IPS-15b (cell line): ENCODE data around the gene CAP1.

Source experiments
- H3K27me3 ChIP-seq: one replicate; pipeline ENCODE4 v1.6.1; 2013; ENCODE audit warnings: low read length; ENCODE audit not compliant: control insufficient read depth, insufficient read depth
- H3K36me3 ChIP-seq: one replicate; pipeline ENCODE4 v1.6.1; 2013; ENCODE audit warnings: low read length; ENCODE audit not compliant: control insufficient read depth, insufficient read depth
- H3K4me1 ChIP-seq: one replicate; pipeline ENCODE4 v1.6.1; 2013; ENCODE audit warnings: mild to moderate bottlenecking, low read length; ENCODE audit not compliant: control insufficient read depth, insufficient read depth
- H3K4me3 ChIP-seq: one replicate; pipeline ENCODE4 v1.5.1; 2013; ENCODE audit warnings: low read depth, low read length
- H3K9ac ChIP-seq: one replicate; pipeline ENCODE4 v1.6.1; 2013; ENCODE audit warnings: low read depth, mild to moderate bottlenecking, low read length
- H3K9me3 ChIP-seq: one replicate; pipeline ENCODE4 v1.6.1; 2013; ENCODE audit warnings: mild to moderate bottlenecking, low read length; ENCODE audit not compliant: control insufficient read depth, insufficient read depth

The CAP1 gene

DNA sequence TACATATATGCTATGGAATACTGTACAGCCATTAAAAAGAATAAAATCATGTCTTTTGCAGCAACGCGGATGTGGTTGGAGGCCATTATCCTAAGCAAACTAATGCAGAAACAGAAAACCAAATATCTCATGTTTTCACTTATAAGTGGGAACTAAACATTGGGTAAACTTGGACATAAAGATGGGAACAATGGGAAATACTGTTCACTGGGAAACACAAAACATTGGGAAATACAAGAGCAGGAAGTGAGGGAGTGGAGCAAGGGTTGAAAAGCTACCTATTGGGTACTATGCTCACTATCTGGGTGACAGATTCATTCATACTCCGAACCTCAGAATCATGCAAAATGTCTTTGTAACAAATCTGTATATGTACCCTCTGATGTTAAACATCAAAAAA, 73.9 kb downstream of the CAP1 start:
- Histone ChIP-seq H3K36me3 (no peaks in the 10 kb centered on the region), H3K9me3 (no peaks in the 10 kb centered on the region), H3K4me1 (no peaks in the 10 kb centered on the region), H3K9ac (no peak overlapping the region), H3K27me3 (no peaks in the 10 kb centered on the region), H3K4me3 (no peak overlapping the region)

DNA sequence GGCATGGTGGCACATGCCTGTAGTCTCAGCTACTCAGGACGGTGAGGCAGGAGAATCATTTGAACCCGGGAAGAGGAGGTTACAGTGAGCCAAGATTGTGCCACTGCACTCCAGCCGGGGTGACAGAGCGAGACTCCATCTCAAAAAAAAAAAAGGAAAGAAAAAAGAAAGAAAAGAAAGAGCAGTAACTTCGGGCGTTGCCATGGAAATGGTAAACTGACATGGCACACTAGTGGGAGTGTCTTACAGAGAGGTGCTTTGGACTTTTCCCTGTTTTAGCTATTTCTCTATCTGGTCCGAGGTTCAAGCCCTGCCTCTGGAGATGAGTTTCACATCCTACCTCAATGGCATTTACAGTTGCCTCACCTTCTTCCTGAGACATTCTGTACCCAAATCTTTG, 79.6 kb downstream of the CAP1 start:
- Histone ChIP-seq H3K9me3 (no peaks in the 10 kb centered on the region), H3K4me1 (no peaks in the 10 kb centered on the region), H3K27me3 (no peaks in the 10 kb centered on the region), H3K9ac (no peak overlapping the region), H3K36me3 (no peaks in the 10 kb centered on the region), H3K4me3 (no peak overlapping the region)
